OCI-LY1 (cell line): ENCODE results near the gene FOXJ3.

ENCODE experiments used
- H2AFZ ChIP-seq: fragments of 200-600 bp; sonication (generic), shearing (Covaris generic); 2 replicates; pipeline ENCODE4 v1.6.0; 2014; ENCODE audit warnings: antibody characterized with exemption, mild to moderate bottlenecking, low read length
- H3F3A ChIP-seq: fragments of 200-600 bp; sonication (generic), shearing (Covaris generic); 2 replicates; pipeline ENCODE4 v1.6.0; 2014; ENCODE audit warnings: mild to moderate bottlenecking, antibody characterized with exemption, low read length, moderate library complexity; ENCODE audit not compliant: insufficient read depth
- H3K27ac ChIP-seq: fragments of 200-600 bp; sonication (generic); 2 replicates; pipeline ENCODE4 v1.5.1; 2014; ENCODE audit warnings: low read length, mixed run types, mild to moderate bottlenecking, low read depth; ENCODE audit not compliant: poor library complexity, severe bottlenecking
- H3K27me3 ChIP-seq: fragments of 200-600 bp; sonication (generic); 2 replicates; pipeline ENCODE4 v1.6.0; 2014; ENCODE audit warnings: antibody characterized with exemption, mild to moderate bottlenecking, low read length, moderate library complexity; ENCODE audit not compliant: insufficient read depth
- H3K36me3 ChIP-seq: fragments of 200-600 bp; sonication (generic); 2 replicates; pipeline ENCODE4 v1.6.1; 2014; ENCODE audit warnings: mild to moderate bottlenecking, antibody characterized with exemption, low read length, moderate library complexity, mixed read lengths; ENCODE audit not compliant: insufficient read depth
- H3K4me1 ChIP-seq: fragments of 200-600 bp; sonication (generic); 2 replicates; pipeline ENCODE4 v1.5.1; 2014; ENCODE audit warnings: mild to moderate bottlenecking, low read length, moderate library complexity; ENCODE audit not compliant: insufficient read depth, severe bottlenecking
- H3K4me2 ChIP-seq: fragments of 200-600 bp; sonication (generic), shearing (Covaris generic); 2 replicates; pipeline ENCODE4 v1.6.1; 2014; ENCODE audit warnings: low read length
- H3K4me3 ChIP-seq: fragments of 200-600 bp; sonication (generic); 2 replicates; pipeline ENCODE4 v1.5.1; 2014; ENCODE audit warnings: low read length, low read depth, mild to moderate bottlenecking, mixed read lengths; ENCODE audit not compliant: poor library complexity, severe bottlenecking
- H3K79me2 ChIP-seq: fragments of 200-600 bp; shearing (Covaris generic); 2 replicates; pipeline ENCODE4 v1.6.1; 2016; ENCODE audit warnings: mixed run types, low read length, mixed read lengths; ENCODE audit not compliant: insufficient read depth
- H3K9ac ChIP-seq: fragments of 200-600 bp; sonication (generic), shearing (Covaris generic); 2 replicates; pipeline ENCODE4 v1.6.1; 2014; ENCODE audit warnings: mild to moderate bottlenecking, low read length, mixed read lengths
- H3K9me2 ChIP-seq: fragments of 200-600 bp; sonication (generic), shearing (Covaris generic); 2 replicates; pipeline ENCODE4 v1.6.1; 2014; ENCODE audit warnings: low read depth, mild to moderate bottlenecking, low read length, mixed read lengths
- H3K9me3 ChIP-seq: fragments of 200-600 bp; shearing (Covaris generic); 2 replicates; pipeline ENCODE4 v1.6.1; 2014; ENCODE audit warnings: low read length, mixed read lengths
- H4K20me1 ChIP-seq: fragments of 200-600 bp; sonication (generic), shearing (Covaris generic); 2 replicates; pipeline ENCODE4 v1.6.0; 2016; ENCODE audit warnings: mild to moderate bottlenecking, low read length; ENCODE audit not compliant: insufficient read depth
- EZH2 ChIP-seq: fragments of 200-600 bp; sonication (generic), shearing (Covaris generic); IDR thresholded peaks from 2 replicates; pipeline ENCODE4 v1.8.0; 2017; ENCODE audit warnings: borderline replicate concordance, mixed run types, mild to moderate bottlenecking, antibody characterized with exemption, low read length, moderate library complexity, mixed read lengths
- TF ChIP-seq, protein P1 (sequence below): fragments of 200-600 bp; sonication (generic), shearing (Covaris generic); IDR thresholded peaks from 2 replicates; pipeline ENCODE4 v1.5.1; 2017; ENCODE audit warnings: mild to moderate bottlenecking, antibody characterized with exemption, low read length, moderate library complexity, mixed read lengths

The FOXJ3 gene

DNA sequence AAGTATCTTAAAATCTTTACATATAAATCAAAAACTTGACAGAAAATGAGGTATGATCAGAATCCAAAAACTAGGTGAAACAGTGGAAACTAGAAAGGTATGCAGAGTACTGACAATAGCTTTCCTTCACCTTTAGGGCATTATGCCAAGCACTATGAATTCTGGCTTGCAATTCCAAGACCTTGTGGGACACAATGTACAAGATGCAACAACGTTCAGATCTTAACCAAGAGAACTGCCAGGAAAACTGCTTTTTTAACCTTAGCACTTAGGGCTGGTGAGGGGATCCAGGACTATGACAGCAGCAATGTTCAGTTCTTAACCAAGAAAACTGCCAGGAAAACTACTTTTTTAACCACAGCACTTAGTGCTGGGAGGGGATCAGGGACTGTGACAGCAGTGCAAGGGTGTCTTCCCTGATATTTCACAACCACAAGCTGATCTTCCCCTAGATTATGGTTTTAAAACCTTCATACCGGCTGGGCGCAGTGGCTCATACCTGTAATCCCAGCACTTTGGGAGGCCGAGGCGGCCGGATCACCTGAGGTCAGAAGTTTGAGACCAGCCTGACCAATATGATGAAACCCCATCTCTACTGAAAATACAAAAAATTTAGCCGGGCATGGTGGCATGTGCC, 22.3 kb downstream of the FOXJ3 start:
- Histone ChIP-seq H3K27me3 (no peaks in the 10 kb centered on the region), H3K9me3 (no peaks in the 10 kb centered on the region), H3K27ac (no peak overlapping the region), H3K4me1 (no peaks in the 10 kb centered on the region), H3K4me2 (no peak overlapping the region), H3K4me3 (no peak overlapping the region), H3K9me2 (no peaks in the 10 kb centered on the region), H3F3A (no peaks in the 10 kb centered on the region), H2AFZ (no peak overlapping the region), H3K9ac (no peak overlapping the region), H3K36me3 (peaks cover 19% of the 10 kb centered on the region; the same call in 1 of the 2 replicates), H4K20me1 (no peaks in the 10 kb centered on the region), H3K79me2 (peaks cover 71% of the 10 kb centered on the region)
- TF ChIP-seq, protein P1, sequence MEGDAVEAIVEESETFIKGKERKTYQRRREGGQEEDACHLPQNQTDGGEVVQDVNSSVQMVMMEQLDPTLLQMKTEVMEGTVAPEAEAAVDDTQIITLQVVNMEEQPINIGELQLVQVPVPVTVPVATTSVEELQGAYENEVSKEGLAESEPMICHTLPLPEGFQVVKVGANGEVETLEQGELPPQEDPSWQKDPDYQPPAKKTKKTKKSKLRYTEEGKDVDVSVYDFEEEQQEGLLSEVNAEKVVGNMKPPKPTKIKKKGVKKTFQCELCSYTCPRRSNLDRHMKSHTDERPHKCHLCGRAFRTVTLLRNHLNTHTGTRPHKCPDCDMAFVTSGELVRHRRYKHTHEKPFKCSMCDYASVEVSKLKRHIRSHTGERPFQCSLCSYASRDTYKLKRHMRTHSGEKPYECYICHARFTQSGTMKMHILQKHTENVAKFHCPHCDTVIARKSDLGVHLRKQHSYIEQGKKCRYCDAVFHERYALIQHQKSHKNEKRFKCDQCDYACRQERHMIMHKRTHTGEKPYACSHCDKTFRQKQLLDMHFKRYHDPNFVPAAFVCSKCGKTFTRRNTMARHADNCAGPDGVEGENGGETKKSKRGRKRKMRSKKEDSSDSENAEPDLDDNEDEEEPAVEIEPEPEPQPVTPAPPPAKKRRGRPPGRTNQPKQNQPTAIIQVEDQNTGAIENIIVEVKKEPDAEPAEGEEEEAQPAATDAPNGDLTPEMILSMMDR: no peak
- TF ChIP-seq EZH2: no peak

DNA sequence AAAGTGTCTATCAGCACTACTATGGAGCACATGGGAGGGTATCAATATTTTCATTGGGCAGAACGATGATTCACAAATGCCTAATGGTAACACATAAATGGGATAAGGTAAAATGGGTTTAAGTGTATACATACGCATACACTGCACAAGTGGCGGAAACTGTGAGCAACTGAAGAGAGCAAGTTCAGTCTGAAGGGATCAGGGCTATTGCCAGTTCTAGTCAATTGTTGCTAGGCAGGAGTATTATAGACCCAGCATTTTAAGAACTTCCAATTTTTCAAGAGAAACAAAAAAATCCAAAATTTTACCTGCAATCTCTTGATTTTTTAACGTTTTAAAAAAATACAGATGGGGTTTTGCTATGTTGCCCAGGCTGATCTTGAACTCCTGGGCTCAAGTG, 23.1 kb downstream of the FOXJ3 start:
- peaks cover 21% of the 10 kb centered on the region; the same call in 1 of the 2 replicates for H3K36me3 ChIP-seq
- no peaks in the 10 kb centered on the region for H3F3A ChIP-seq
- no peaks in the 10 kb centered on the region for H3K9me3 ChIP-seq
- H3K79me2 ChIP-seq: peaks cover 64% of the 10 kb centered on the region
- no peak overlapping the region for H3K27ac ChIP-seq
- no peak overlapping the region for H3K9ac ChIP-seq
- no peaks in the 10 kb centered on the region for H4K20me1 ChIP-seq
- no peak overlapping the region for H3K4me3 ChIP-seq
- H3K4me2 ChIP-seq: no peak overlapping the region
- no peaks in the 10 kb centered on the region for H3K27me3 ChIP-seq
- H3K9me2 ChIP-seq: no peaks in the 10 kb centered on the region
- TF ChIP-seq, protein P1: no peak
- no peak for TF ChIP-seq EZH2
- no peaks in the 10 kb centered on the region for H3K4me1 ChIP-seq
- no peak overlapping the region for H2AFZ ChIP-seq

GRCh38 chr1:42311138-42311537, 23.9 kb downstream of the FOXJ3 start:
- Histone ChIP-seq H3F3A (no peaks in the 10 kb centered on the region), H2AFZ (no peak overlapping the region), H3K4me1 (no peaks in the 10 kb centered on the region), H3K9ac (no peak overlapping the region), H3K9me3 (no peaks in the 10 kb centered on the region), H3K4me2 (no peak overlapping the region), H4K20me1 (no peaks in the 10 kb centered on the region), H3K36me3 (peaks cover 23% of the 10 kb centered on the region), H3K27ac (no peak overlapping the region), H3K9me2 (no peaks in the 10 kb centered on the region), H3K27me3 (no peaks in the 10 kb centered on the region), H3K4me3 (no peak overlapping the region), H3K79me2 (peaks cover 58% of the 10 kb centered on the region)
- TF ChIP-seq EZH2: no peak
- TF ChIP-seq, protein P1: no peak
